ENCODE results near the gene ADAD2.

ADAD2 gene

GRCh38 chr16:84223456-84223855 lies 32.5 kb downstream of the ADAD2 start:
- ChIA-PET POLR2A (interaction anchor here (0.5 kb wide), 1 partner anchor 173 kb away, joined by 3 read pairs; no protein-coding TSS in a partner anchor), CTCF (no interaction called here)
- TF ChIP-seq CTCF (IDR thresholded peaks at IDR 0.05; ENCODE audit: insufficient read depth, low read length, missing control alignments), result no peak
- DNase-seq (ENCODE audit: low read depth, low spot score), result no peak
- H3K4me3 ChIP-seq (ENCODE audit: low read depth, low read length), result no peak overlapping the region

GRCh38 chr16:84224554-84224953 lies 33.6 kb downstream of the ADAD2 start:
- no peak overlapping the region for H3K4me3 ChIP-seq (ENCODE audit: low read depth, low read length)
- no peak for TF ChIP-seq CTCF (IDR thresholded peaks at IDR 0.05; ENCODE audit: insufficient read depth, low read length, missing control alignments)
- DNase-seq (ENCODE audit: low read depth, low spot score), result no peak
- ChIA-PET POLR2A (interaction anchor here (0.6 kb wide), 1 partner anchor 55 kb away, joined by 3 read pairs; no protein-coding TSS in a partner anchor), CTCF (interaction anchor here (0.6 kb wide), 1 partner anchor 398 kb away, joined by 4 read pairs; no protein-coding TSS in a partner anchor)

- no peak for DNase-seq (ENCODE audit: low read depth, low spot score)
- ChIA-PET CTCF (interaction anchor here (0.6 kb wide), 1 partner anchor 397 kb away, joined by 4 read pairs; no protein-coding TSS in a partner anchor), POLR2A (no interaction called here)
- H3K4me3 ChIP-seq (ENCODE audit: low read depth, low read length), result no peak overlapping the region
- no peak for TF ChIP-seq CTCF (IDR thresholded peaks at IDR 0.05; ENCODE audit: insufficient read depth, low read length, missing control alignments)
Observed at GRCh38 chr16:84225126-84225525, 34.2 kb downstream of the ADAD2 start.

GRCh38 chr16:84225571-84225970 lies 34.6 kb downstream of the ADAD2 start:
- no peak for DNase-seq (ENCODE audit: low read depth, low spot score)
- ChIA-PET CTCF (no interaction called here), POLR2A (no interaction called here)
- no peak for TF ChIP-seq CTCF (IDR thresholded peaks at IDR 0.05; ENCODE audit: insufficient read depth, low read length, missing control alignments)
- no peak overlapping the region for H3K4me3 ChIP-seq (ENCODE audit: low read depth, low read length)

GRCh38 chr16:84226026-84226425 lies 35.1 kb downstream of the ADAD2 start:
- no peak overlapping the region for H3K4me3 ChIP-seq (ENCODE audit: low read depth, low read length)
- CTCF ChIA-PET, result interaction anchor here (1.1 kb wide), 1 partner anchor 39 kb away, joined by 3 read pairs; the partner anchor contains the start of gene TAF1C
- no peak for TF ChIP-seq CTCF (IDR thresholded peaks at IDR 0.05; ENCODE audit: insufficient read depth, low read length, missing control alignments)
- no peak for DNase-seq (ENCODE audit: low read depth, low spot score)
- POLR2A ChIA-PET, result no interaction called here

- CTCF ChIA-PET, result interaction anchor here (0.7 to 1.0 kb wide), 2 partner anchors 40 to 143 kb away, joined by 3 read pairs; no protein-coding TSS in a partner anchor
- no peak overlapping the region for H3K4me3 ChIP-seq (ENCODE audit: low read depth, low read length)
- POLR2A ChIA-PET, result no interaction called here
- DNase-seq (ENCODE audit: low read depth, low spot score), result no peak
- no peak for TF ChIP-seq CTCF (IDR thresholded peaks at IDR 0.05; ENCODE audit: insufficient read depth, low read length, missing control alignments)
Observed at GRCh38 chr16:84227548-84227947, 36.6 kb downstream of the ADAD2 start.

Data from AG04449 (cell line).